ENCODE results near the gene C12orf43.

Gene C12orf43

DNA sequence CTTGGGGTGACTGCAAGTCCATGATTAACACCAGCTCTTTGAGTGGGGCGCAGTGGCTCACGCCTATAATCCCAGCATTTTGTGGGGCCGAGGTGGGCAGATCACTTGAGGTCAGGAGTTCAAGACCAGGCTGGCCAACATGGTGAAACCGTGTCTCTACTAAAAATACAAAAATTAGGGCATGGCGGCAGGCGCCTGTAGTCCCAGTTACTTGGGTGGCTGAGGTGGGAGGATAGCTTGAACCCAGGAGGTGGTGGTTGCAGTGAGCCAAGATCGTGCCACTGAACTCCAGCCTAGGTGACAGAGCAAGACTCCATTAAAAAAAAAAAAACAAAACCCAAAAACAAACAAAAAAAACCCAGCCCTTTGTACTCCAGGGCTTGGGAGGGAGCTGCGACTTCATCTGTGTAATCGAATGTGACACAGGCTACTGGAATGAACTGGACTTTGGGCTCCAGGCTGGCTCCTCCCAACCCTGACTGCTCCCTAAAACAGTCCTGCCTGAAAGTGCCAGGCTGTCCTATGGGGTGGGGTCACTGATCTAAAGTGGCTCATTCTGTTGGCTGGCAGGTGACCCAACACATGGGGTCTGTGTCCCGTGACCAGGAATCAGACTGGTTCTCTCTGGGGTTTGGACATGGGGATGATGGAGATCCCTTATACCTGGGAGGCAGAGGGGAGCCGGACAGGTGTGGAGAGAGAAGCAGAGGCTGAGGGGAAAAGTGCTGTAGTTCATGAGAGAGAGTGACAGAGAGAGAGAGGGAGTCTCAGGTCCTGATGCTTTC, 9.3 kb upstream of the C12orf43 start:
- no peaks in the 10 kb centered on the region for H3K4me1 ChIP-seq (ENCODE audit: insufficient read depth, insufficient read length)
- H3K9ac ChIP-seq (ENCODE audit: insufficient read length, low read depth): no peak overlapping the region
- H3K4me3 ChIP-seq (ENCODE audit: insufficient read length, low read depth): no peak overlapping the region
- no peaks in the 10 kb centered on the region for H3K36me3 ChIP-seq (ENCODE audit: insufficient read depth, insufficient read length, low read length)
- no peak for DNase-seq (ENCODE audit: low read depth, low spot score)
- H3K27me3 ChIP-seq (ENCODE audit: insufficient read depth, insufficient read length): no peaks in the 10 kb centered on the region
- no peaks in the 10 kb centered on the region for H3K9me3 ChIP-seq (ENCODE audit: insufficient read depth, low read length)
- TF ChIP-seq SUZ12 (IDR thresholded peaks at IDR 0.05; ENCODE audit: extremely low read depth, insufficient read depth, insufficient read length) (no peak), ZNF274 (IDR thresholded peaks at IDR 0.05; ENCODE audit: low read depth, low read length) (no peak), YY1 (IDR thresholded peaks at IDR 0.05; ENCODE audit: insufficient read depth, insufficient read length) (no peak)

DNA sequence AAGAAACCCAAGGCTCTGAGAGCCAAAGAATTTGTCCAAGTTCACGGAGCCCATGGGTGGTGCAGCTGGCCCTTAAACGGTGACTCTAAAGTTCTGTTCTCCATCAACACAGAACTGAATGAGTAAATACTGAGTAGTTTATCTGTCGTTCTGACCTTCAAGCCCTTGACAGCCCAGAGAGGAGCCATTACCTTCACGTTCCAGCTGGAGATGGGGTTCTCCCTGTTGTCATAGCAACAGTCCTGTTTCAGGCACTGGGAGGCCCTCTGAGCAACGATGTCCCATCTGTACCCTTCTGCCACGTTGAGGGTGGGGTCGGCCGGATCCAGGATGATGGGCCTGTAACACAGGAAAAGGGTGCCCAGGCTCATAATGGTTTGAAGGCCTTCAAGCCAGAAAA, 7.5 kb upstream of the C12orf43 start:
- TF ChIP-seq YY1 (IDR thresholded peaks at IDR 0.05; ENCODE audit: insufficient read depth, insufficient read length) (no peak), ZNF274 (IDR thresholded peaks at IDR 0.05; ENCODE audit: low read depth, low read length) (no peak)
- DNase-seq (ENCODE audit: low read depth, low spot score): no peak
- Histone ChIP-seq H3K4me3 (ENCODE audit: insufficient read length, low read depth) (no peak overlapping the region), H3K9ac (ENCODE audit: insufficient read length, low read depth) (no peak overlapping the region), H3K4me1 (ENCODE audit: insufficient read depth, insufficient read length) (no peaks in the 10 kb centered on the region), H3K9me3 (ENCODE audit: insufficient read depth, low read length) (no peaks in the 10 kb centered on the region), H3K27me3 (ENCODE audit: insufficient read depth, insufficient read length) (no peaks in the 10 kb centered on the region), H3K36me3 (ENCODE audit: insufficient read depth, insufficient read length, low read length) (no peaks in the 10 kb centered on the region)

DNA sequence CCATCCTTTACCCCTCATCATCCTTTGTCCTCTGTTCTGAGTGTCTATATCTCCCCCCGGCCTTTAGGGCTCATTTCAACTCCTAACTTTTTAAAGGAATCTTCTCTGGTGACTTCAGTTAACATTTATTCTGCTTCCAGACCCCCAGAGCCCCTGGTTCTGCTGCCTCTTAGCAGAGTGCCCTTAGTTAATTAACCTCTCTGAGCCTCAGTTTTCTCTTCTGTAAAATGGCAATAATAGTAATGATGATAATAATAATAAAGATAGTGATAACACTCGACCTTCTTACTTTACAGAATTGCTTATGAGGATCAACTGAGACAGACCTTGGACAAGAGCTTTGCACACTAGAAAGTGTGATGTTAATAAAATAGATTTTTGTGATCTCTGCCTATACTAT, 6.4 kb upstream of the C12orf43 start:
- Histone ChIP-seq H3K9ac (ENCODE audit: insufficient read length, low read depth) (no peak overlapping the region), H3K9me3 (ENCODE audit: insufficient read depth, low read length) (no peaks in the 10 kb centered on the region), H3K27me3 (ENCODE audit: insufficient read depth, insufficient read length) (no peaks in the 10 kb centered on the region), H3K4me3 (ENCODE audit: insufficient read length, low read depth) (no peak overlapping the region), H3K36me3 (ENCODE audit: insufficient read depth, insufficient read length, low read length) (no peaks in the 10 kb centered on the region), H3K4me1 (ENCODE audit: insufficient read depth, insufficient read length) (no peaks in the 10 kb centered on the region)
- no peak for DNase-seq (ENCODE audit: low read depth, low spot score)
- TF ChIP-seq SUZ12 (IDR thresholded peaks at IDR 0.05; ENCODE audit: extremely low read depth, insufficient read depth, insufficient read length) (no peak), ZNF274 (IDR thresholded peaks at IDR 0.05; ENCODE audit: low read depth, low read length) (no peak), YY1 (IDR thresholded peaks at IDR 0.05; ENCODE audit: insufficient read depth, insufficient read length) (no peak)

DNA sequence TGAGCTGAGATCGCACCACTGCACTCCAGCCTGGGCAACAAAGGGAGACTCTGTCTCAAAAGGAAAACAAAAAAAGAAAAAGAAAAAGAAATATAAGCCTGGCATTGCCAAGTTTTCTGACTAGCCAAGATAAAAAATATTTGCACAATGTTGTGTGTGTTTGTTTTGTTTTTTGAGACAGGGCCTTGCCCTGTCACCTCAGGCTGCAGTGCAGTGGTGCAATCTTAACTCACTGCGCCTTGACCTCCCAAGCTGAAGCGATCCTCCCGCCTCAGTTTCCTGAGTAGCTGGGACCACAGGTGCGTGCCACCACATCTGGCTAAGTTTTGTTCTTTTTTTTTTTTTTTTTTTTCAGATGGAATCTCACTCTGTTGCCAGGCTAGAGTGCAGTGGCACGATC, 5.5 kb upstream of the C12orf43 start:
- DNase-seq (ENCODE audit: low read depth, low spot score): no peak
- Histone ChIP-seq H3K9ac (ENCODE audit: insufficient read length, low read depth) (no peak overlapping the region), H3K27me3 (ENCODE audit: insufficient read depth, insufficient read length) (no peaks in the 10 kb centered on the region), H3K36me3 (ENCODE audit: insufficient read depth, insufficient read length, low read length) (no peaks in the 10 kb centered on the region), H3K4me3 (ENCODE audit: insufficient read length, low read depth) (no peak overlapping the region), H3K4me1 (ENCODE audit: insufficient read depth, insufficient read length) (no peaks in the 10 kb centered on the region), H3K9me3 (ENCODE audit: insufficient read depth, low read length) (no peaks in the 10 kb centered on the region)
- TF ChIP-seq ZNF274 (IDR thresholded peaks at IDR 0.05; ENCODE audit: low read depth, low read length) (no peak), YY1 (IDR thresholded peaks at IDR 0.05; ENCODE audit: insufficient read depth, insufficient read length) (no peak), SUZ12 (IDR thresholded peaks at IDR 0.05; ENCODE audit: extremely low read depth, insufficient read depth, insufficient read length) (no peak)

DNA sequence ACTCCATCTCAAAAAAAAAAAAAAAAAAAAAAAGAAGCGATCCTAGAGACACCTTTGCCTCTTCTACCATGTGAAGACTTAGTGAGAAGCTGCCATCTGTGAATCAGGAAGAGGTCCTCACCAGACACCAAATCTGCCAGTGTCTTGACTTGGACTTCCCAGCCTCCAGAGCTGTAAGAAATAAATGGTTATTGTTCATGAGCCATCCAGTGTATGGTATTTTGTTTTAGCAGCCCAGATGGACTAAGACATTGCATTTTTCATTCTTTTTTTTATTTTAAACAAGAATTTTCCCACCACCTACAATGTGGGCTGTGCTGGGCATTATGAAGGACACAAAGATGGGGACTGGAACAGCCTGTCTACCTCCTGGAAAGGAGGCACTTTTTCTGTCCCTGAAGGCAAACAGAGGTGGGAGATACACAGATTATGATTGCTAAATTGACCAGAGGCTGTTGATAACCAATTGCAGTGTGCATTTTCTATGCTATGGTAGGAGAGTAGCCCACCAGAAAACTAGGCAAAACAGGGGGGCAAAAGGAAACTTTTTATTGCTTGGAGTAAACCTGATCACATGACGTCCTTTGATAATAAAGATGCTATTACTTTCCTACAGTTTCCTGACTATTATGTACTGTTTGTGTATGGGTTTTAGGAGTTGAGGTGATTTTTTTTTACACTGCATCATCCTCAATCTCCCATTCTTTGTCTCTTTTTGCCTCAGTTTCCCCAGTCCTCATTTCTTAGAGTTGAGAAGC, 2.8 kb upstream of the C12orf43 start:
- no peak for DNase-seq (ENCODE audit: low read depth, low spot score)
- H3K4me1 ChIP-seq (ENCODE audit: insufficient read depth, insufficient read length): no peaks in the 10 kb centered on the region
- H3K36me3 ChIP-seq (ENCODE audit: insufficient read depth, insufficient read length, low read length): peaks cover 7% of the 10 kb centered on the region
- TF ChIP-seq YY1 (IDR thresholded peaks at IDR 0.05; ENCODE audit: insufficient read depth, insufficient read length): no peak
- TF ChIP-seq ZNF274 (IDR thresholded peaks at IDR 0.05; ENCODE audit: low read depth, low read length): no peak
- no peak for TF ChIP-seq SUZ12 (IDR thresholded peaks at IDR 0.05; ENCODE audit: extremely low read depth, insufficient read depth, insufficient read length)
- H3K9ac ChIP-seq (ENCODE audit: insufficient read length, low read depth): no peak overlapping the region
- no peaks in the 10 kb centered on the region for H3K9me3 ChIP-seq (ENCODE audit: insufficient read depth, low read length)
- H3K27me3 ChIP-seq (ENCODE audit: insufficient read depth, insufficient read length): no peaks in the 10 kb centered on the region
- no peak overlapping the region for H3K4me3 ChIP-seq (ENCODE audit: insufficient read length, low read depth)

DNA sequence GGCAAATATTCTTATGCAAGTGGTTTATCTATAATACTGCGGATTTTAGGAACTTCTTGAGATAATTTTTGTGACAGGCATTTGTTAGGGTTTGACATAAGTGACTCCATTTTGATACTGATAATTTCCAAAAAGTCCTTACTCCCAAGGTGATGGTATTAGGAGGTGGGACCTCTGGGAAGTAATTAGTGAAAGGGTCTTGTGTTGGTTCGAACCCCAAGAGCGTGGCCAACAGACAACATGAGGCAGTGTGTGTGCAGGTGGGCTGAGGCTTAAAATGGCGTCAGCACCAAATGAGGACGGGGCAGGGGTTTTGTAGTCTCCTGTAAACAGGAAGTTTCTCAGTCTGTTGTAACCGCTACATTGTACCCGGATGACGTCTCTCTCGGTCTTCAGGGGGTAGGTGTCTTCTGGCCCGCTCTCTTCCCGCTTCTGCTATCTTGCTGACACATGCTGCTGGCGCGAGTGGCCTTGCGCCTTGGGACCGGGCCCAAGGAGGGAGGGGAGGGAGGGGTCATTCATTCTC, 1.7 kb upstream of the C12orf43 start:
- H3K27me3 ChIP-seq (ENCODE audit: insufficient read depth, insufficient read length): no peaks in the 10 kb centered on the region
- TF ChIP-seq ZNF274 (IDR thresholded peaks at IDR 0.05; ENCODE audit: low read depth, low read length) (no peak), YY1 (IDR thresholded peaks at IDR 0.05; ENCODE audit: insufficient read depth, insufficient read length) (no peak), SUZ12 (IDR thresholded peaks at IDR 0.05; ENCODE audit: extremely low read depth, insufficient read depth, insufficient read length) (no peak)
- no peaks in the 10 kb centered on the region for H3K4me1 ChIP-seq (ENCODE audit: insufficient read depth, insufficient read length)
- no peak for DNase-seq (ENCODE audit: low read depth, low spot score)
- peaks cover 15% of the 10 kb centered on the region for H3K36me3 ChIP-seq (ENCODE audit: insufficient read depth, insufficient read length, low read length)
- H3K9me3 ChIP-seq (ENCODE audit: insufficient read depth, low read length): no peaks in the 10 kb centered on the region
- H3K9ac ChIP-seq (ENCODE audit: insufficient read length, low read depth): no peak overlapping the region
- no peak overlapping the region for H3K4me3 ChIP-seq (ENCODE audit: insufficient read length, low read depth)

DNA sequence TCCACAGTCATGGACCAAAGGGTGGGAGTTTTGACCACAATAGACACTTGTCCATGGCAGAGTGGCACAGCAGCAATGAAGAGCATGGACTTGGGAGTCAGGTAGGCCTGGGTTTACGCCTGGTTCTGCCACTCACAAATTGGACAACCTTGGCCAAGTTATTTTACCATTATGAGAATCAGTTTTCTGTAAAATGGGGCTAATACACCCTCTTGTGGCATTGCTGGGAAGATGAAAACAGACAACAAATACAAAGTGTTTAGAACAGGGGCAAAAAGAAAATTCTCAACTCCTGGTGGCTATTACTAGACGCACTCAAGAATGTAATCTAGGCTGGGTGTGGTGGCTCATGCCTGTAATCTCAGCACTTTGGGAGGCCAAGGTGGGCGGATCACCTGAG, 2.6 kb downstream of the C12orf43 start:
- Histone ChIP-seq H3K4me1 (ENCODE audit: insufficient read depth, insufficient read length) (no peaks in the 10 kb centered on the region), H3K4me3 (ENCODE audit: insufficient read length, low read depth) (no peak overlapping the region), H3K36me3 (ENCODE audit: insufficient read depth, insufficient read length, low read length) (peaks cover 53% of the 10 kb centered on the region), H3K9ac (ENCODE audit: insufficient read length, low read depth) (no peak overlapping the region), H3K9me3 (ENCODE audit: insufficient read depth, low read length) (no peaks in the 10 kb centered on the region), H3K27me3 (ENCODE audit: insufficient read depth, insufficient read length) (no peaks in the 10 kb centered on the region)
- TF ChIP-seq ZNF274 (IDR thresholded peaks at IDR 0.05; ENCODE audit: low read depth, low read length): no peak
- no peak for TF ChIP-seq SUZ12 (IDR thresholded peaks at IDR 0.05; ENCODE audit: extremely low read depth, insufficient read depth, insufficient read length)
- TF ChIP-seq YY1 (IDR thresholded peaks at IDR 0.05; ENCODE audit: insufficient read depth, insufficient read length): no peak
- no peak for DNase-seq (ENCODE audit: low read depth, low spot score)

Measured in NT2/D1 (cell line).